Right ventricle myocardium superior (tissue), 1 donor: ENCODE results near the gene SLK. TPM values are rescaled to one million over a fixed set of nuclear protein-coding genes. Genes with fewer than 3 reads are reported as not detected.

Experiments
- ATAC-seq: fragments of 200-7000 bp; cut with Tn5 transposase; one replicate; pipeline ENCODE4 v1.9.1; 2020; ENCODE audit warnings: mild to moderate bottlenecking; ENCODE audit not compliant: poor library complexity
- DNase-seq: peaks from one replicate; pipeline ENCODE4 v3.0.0-alpha.2; 2020
- intact Hi-C: fragments of 100-400 bp; cut with DNase I; formaldehyde crosslinking; loops from one replicate; pipeline ENCODE4 v1.11.2; 2022
- total RNA-seq: library from RNA; stranded (reverse); fragmentation: NEBNext Ultra II Directional; extraction: Animal tissue kit (Norgen Biotek cat#: 25700); gene quantifications from one replicate; pipeline ENCODE4 v1.2.1, GENCODE V29; 2021
- donor health status: DM: no; HTN: yes; CAD: no; lungs with severe emphysema.

Gene SLK
- total RNA-seq, 1 donor from 2014 or later: 28.1 TPM

GRCh38 chr10:104040382-104040781 is 73.4 kb downstream of the SLK start:
- no peak for ATAC-seq
- no peak for DNase-seq
- intact Hi-C loops: no loop called here

- intact Hi-C loops: no loop called here
- DNase-seq (no peak), ATAC-seq (no peak)
These were observed 74.2 kb downstream of the SLK start for GRCh38 chr10:104040862-104041789.

GRCh38 chr10:104041891-104042535 is 75.1 kb downstream of the SLK start:
- DNase-seq: no peak
- intact Hi-C loops: no loop called here
- no peak for ATAC-seq

- intact Hi-C loops: no loop called here
- ATAC-seq (no peak), DNase-seq (no peak)
These were observed 76.4 kb downstream of the SLK start for GRCh38 chr10:104043185-104043830.

GRCh38 chr10:104043854-104044253 is 76.9 kb downstream of the SLK start:
- intact Hi-C loops: no loop called here
- ATAC-seq (no peak), DNase-seq (no peak)

GRCh38 chr10:104045151-104046089 is 78.5 kb downstream of the SLK start:
- no peak for DNase-seq
- ATAC-seq: peak; percentile 83
- intact Hi-C loops: loop anchor here (5.0 kb wide), 1 partner anchor 162 kb away; no protein-coding TSS in a partner anchor

- ATAC-seq: no peak
- no peak for DNase-seq
- intact Hi-C loops: loop anchor here (5.0 kb wide), 1 partner anchor 161 kb away; no protein-coding TSS in a partner anchor
These were observed 79.7 kb downstream of the SLK start for GRCh38 chr10:104046651-104047050.

GRCh38 chr10:104049504-104050250 is 82.7 kb downstream of the SLK start:
- intact Hi-C loops: loop anchor here (5.0 kb wide), 1 partner anchor 158 kb away; no protein-coding TSS in a partner anchor
- DNase-seq: no peak
- no peak for ATAC-seq

- intact Hi-C loops: no loop called here
- no peak for ATAC-seq
- DNase-seq: no peak
These were observed 85.5 kb downstream of the SLK start for GRCh38 chr10:104052431-104052830.

GRCh38 chr10:104053201-104053600 is 86.3 kb downstream of the SLK start:
- DNase-seq (no peak), ATAC-seq (no peak)
- intact Hi-C loops: no loop called here

- DNase-seq: no peak
- intact Hi-C loops: no loop called here
- no peak for ATAC-seq
These were observed 87.5 kb downstream of the SLK start for GRCh38 chr10:104054430-104054829.

- ATAC-seq: no peak
- intact Hi-C loops: no loop called here
- no peak for DNase-seq
These were observed 89.8 kb downstream of the SLK start for GRCh38 chr10:104056619-104057273.

GRCh38 chr10:104057717-104058116 is 90.8 kb downstream of the SLK start:
- ATAC-seq (no peak), DNase-seq (no peak)
- intact Hi-C loops: no loop called here

- ATAC-seq (no peak), DNase-seq (no peak)
- intact Hi-C loops: no loop called here
These were observed 92.4 kb downstream of the SLK start for GRCh38 chr10:104059364-104059763.

GRCh38 chr10:104061196-104061595 is 94.3 kb downstream of the SLK start:
- DNase-seq (no peak), ATAC-seq (no peak)
- intact Hi-C loops: no loop called here

GRCh38 chr10:104065748-104066147 is 98.8 kb downstream of the SLK start:
- ATAC-seq (no peak), DNase-seq (no peak)
- intact Hi-C loops: no loop called here

- intact Hi-C loops: no loop called here
- ATAC-seq (no peak), DNase-seq (no peak)
These were observed 100.0 kb downstream of the SLK start for GRCh38 chr10:104066945-104067344.
